ENCODE results near the gene CORIN. TPM values are rescaled to one million over a fixed set of nuclear protein-coding genes. Genes with fewer than 3 reads are reported as not detected.

The CORIN gene
- total and polyA plus RNA-seq, 10 of the 15 experiments (the other 5 are each of a cell fraction or from before 2014, with no cell fraction given), result 0.02 to 0.45 (median 0.09) TPM; not detected in 3

DNA sequence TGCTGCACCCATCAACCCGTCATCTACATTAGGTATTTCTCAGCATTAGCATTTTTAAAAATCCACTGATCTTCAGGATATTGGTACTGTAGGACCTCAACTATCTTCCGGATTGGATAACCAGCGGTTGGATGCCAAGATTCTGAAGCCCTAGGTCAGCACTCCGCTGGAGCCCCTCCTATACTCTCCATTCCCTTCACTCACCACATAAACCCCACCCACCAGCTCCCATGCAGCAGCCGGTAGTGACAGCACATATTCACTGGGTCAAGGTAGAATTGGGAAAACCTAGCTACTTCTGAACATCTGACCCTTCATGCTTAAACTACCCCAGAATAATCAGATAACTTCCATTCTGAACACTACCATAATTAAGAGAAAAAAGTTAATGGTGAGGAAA is 134.9 kb downstream of the CORIN start:
- Histone ChIP-seq H3K27ac (ENCODE audit: control insufficient read depth, insufficient read depth) (no peak overlapping the region), H3K4me2 (ENCODE audit: control insufficient read depth, insufficient read depth) (no peak overlapping the region), H2AFZ (ENCODE audit: control insufficient read depth, low read depth, low read length) (no peak overlapping the region), H3K27me3 (replicated peaks in 1 of 2; ENCODE audit: control insufficient read depth in 2 of 2, insufficient read depth in 2 of 2, low read length in 1 of 2) (peaks cover 0 to 3% of the 10 kb centered on the region in 2 experiments; a peak in 2 of 4 replicates), H3K36me3 (ENCODE audit: control insufficient read depth in 2 of 2, insufficient read depth in 2 of 2, low read length in 1 of 2) (no peaks in the 10 kb centered on the region), H3K9ac (ENCODE audit: control insufficient read depth, insufficient read depth, low read length) (no peak overlapping the region), H3K4me3 (no peak overlapping the region), H3K79me2 (ENCODE audit: control insufficient read depth, insufficient read depth, low read length) (no peaks in the 10 kb centered on the region), H3K4me1 (ENCODE audit: control insufficient read depth, insufficient read depth, low read length) (no peaks in the 10 kb centered on the region), H4K20me1 (ENCODE audit: control insufficient read depth, insufficient read depth) (no peaks in the 10 kb centered on the region), H3K9me3 (replicated peaks; ENCODE audit: control insufficient read depth, insufficient read depth, low read length) (no peaks in the 10 kb centered on the region)
- FAIRE-seq (no peak), DNase-seq (ENCODE audit: low read depth, low spot score) (no peak), ATAC-seq (no peak)
- POLR2A ChIA-PET, result no interaction called here
- 55% methylated on average over 5 of the region's 5 CpGs for WGBS (ENCODE audit: insufficient coverage, insufficient replicate concordance, low lambda C conversion rate, missing lambda C conversion rate)
- SMC1A ChIA-PET (ENCODE audit: uncharacterized antibody, unreplicated experiment), result interaction anchor here (1.0 to 4.0 kb wide), 4 partner anchors 11 to 228 kb away, joined by 3 to 30 read pairs (median 4); no protein-coding TSS in a partner anchor
- no TSS peak for BruUV-seq (replicated peaks)
- RAD21 ChIA-PET (ENCODE audit: unreplicated experiment), result interaction anchor here (4.1 kb wide), 1 partner anchor 133 kb away, joined by 33 read pairs; the partner anchor contains the start of gene CORIN
- intact Hi-C loops (cut with micrococcal nuclease; ENCODE audit: unreplicated experiment), result no loop called here
- in situ Hi-C loops (cut with MboI), result loop anchor here (10.0 kb wide), 1 partner anchor 392 kb away; no protein-coding TSS in a partner anchor
- CTCF ChIA-PET, result interaction anchor here (0.7 to 11.7 kb wide), 4 partner anchors 16 to 214 kb away, joined by 3 to 153 read pairs (median 13); partner anchors contain the start of gene CORIN
- TF ChIP-seq JUNB (IDR thresholded peaks at IDR 0.05) (no peak), EZH2 (IDR thresholded peaks at IDR 0.05; ENCODE audit: borderline replicate concordance, control insufficient read depth, low read depth, low read length) (no peak), NR2C2 (IDR thresholded peaks at IDR 0.05; ENCODE audit: borderline replicate concordance, control insufficient read depth, insufficient read length, low read depth) (no peak), SIX5 (IDR thresholded peaks at IDR 0.05; ENCODE audit: low read depth, low read length, severe bottlenecking) (no peak), NFYA (IDR thresholded peaks at IDR 0.05; ENCODE audit: borderline replicate concordance, low read depth, low read length) (no peak), SREBF2 (IDR thresholded peaks at IDR 0.05; ENCODE audit: low read length) (no peak), BHLHE40 (IDR thresholded peaks at IDR 0.05; ENCODE audit: borderline replicate concordance in 1 of 2, low read depth in 2 of 2, low read length in 1 of 2) (no peak), FOS (IDR thresholded peaks at IDR 0.05; ENCODE audit: borderline replicate concordance, extremely low read depth, insufficient read length) (no peak), POU2F2 (IDR thresholded peaks at IDR 0.05; ENCODE audit: borderline replicate concordance, low read depth, low read length) (no peak), FOXK2 (IDR thresholded peaks at IDR 0.05) (no peak), BACH1 (IDR thresholded peaks at IDR 0.05; ENCODE audit: borderline replicate concordance) (no peak), SMARCA5 (IDR thresholded peaks at IDR 0.05) (no peak), SPI1 (IDR thresholded peaks at IDR 0.05; ENCODE audit: borderline replicate concordance, insufficient read depth, low read depth, low read length) (no peak)
- TF ChIP-seq, protein P1, sequence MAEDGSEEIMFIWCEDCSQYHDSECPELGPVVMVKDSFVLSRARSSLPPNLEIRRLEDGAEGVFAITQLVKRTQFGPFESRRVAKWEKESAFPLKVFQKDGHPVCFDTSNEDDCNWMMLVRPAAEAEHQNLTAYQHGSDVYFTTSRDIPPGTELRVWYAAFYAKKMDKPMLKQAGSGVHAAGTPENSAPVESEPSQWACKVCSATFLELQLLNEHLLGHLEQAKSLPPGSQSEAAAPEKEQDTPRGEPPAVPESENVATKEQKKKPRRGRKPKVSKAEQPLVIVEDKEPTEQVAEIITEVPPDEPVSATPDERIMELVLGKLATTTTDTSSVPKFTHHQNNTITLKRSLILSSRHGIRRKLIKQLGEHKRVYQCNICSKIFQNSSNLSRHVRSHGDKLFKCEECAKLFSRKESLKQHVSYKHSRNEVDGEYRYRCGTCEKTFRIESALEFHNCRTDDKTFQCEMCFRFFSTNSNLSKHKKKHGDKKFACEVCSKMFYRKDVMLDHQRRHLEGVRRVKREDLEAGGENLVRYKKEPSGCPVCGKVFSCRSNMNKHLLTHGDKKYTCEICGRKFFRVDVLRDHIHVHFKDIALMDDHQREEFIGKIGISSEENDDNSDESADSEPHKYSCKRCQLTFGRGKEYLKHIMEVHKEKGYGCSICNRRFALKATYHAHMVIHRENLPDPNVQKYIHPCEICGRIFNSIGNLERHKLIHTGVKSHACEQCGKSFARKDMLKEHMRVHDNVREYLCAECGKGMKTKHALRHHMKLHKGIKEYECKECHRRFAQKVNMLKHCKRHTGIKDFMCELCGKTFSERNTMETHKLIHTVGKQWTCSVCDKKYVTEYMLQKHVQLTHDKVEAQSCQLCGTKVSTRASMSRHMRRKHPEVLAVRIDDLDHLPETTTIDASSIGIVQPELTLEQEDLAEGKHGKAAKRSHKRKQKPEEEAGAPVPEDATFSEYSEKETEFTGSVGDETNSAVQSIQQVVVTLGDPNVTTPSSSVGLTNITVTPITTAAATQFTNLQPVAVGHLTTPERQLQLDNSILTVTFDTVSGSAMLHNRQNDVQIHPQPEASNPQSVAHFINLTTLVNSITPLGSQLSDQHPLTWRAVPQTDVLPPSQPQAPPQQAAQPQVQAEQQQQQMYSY (CRISPR knock-in tag; IDR thresholded peaks at IDR 0.05), result no peak
- TF ChIP-seq, protein P2, sequence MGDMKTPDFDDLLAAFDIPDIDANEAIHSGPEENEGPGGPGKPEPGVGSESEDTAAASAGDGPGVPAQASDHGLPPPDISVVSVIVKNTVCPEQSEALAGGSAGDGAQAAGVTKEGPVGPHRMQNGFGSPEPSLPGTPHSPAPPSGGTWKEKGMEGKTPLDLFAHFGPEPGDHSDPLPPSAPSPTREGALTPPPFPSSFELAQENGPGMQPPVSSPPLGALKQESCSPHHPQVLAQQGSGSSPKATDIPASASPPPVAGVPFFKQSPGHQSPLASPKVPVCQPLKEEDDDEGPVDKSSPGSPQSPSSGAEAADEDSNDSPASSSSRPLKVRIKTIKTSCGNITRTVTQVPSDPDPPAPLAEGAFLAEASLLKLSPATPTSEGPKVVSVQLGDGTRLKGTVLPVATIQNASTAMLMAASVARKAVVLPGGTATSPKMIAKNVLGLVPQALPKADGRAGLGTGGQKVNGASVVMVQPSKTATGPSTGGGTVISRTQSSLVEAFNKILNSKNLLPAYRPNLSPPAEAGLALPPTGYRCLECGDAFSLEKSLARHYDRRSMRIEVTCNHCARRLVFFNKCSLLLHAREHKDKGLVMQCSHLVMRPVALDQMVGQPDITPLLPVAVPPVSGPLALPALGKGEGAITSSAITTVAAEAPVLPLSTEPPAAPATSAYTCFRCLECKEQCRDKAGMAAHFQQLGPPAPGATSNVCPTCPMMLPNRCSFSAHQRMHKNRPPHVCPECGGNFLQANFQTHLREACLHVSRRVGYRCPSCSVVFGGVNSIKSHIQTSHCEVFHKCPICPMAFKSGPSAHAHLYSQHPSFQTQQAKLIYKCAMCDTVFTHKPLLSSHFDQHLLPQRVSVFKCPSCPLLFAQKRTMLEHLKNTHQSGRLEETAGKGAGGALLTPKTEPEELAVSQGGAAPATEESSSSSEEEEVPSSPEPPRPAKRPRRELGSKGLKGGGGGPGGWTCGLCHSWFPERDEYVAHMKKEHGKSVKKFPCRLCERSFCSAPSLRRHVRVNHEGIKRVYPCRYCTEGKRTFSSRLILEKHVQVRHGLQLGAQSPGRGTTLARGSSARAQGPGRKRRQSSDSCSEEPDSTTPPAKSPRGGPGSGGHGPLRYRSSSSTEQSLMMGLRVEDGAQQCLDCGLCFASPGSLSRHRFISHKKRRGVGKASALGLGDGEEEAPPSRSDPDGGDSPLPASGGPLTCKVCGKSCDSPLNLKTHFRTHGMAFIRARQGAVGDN (IDR thresholded peaks at IDR 0.05), result no peak

Data from GM12878 (cell line).